GM23248 (cell line): ENCODE data around the gene ZNF438. TPM values are rescaled to one million over a fixed set of nuclear protein-coding genes. Genes with fewer than 3 reads are reported as not detected.
A peak's percentile ranks its signal among the peaks of the same experiment; 100 is the strongest.

Experiments
- DNase-seq: peaks from one replicate; pipeline ENCODE4 v3.0.0-alpha.2; 2015
- H2AFZ ChIP-seq: fragments of 200-600 bp; sonication (generic); 2 replicates; pipeline ENCODE4 v1.6.1; 2016; ENCODE audit warnings: antibody characterized with exemption
- H3F3A ChIP-seq: fragments of 200-600 bp; sonication (generic); 2 replicates; pipeline ENCODE4 v1.6.1; 2016; ENCODE audit warnings: mild to moderate bottlenecking, antibody characterized with exemption, mixed run types; ENCODE audit not compliant: insufficient read depth
- H3K27ac ChIP-seq: fragments of 200-600 bp; sonication (generic); 2 replicates; pipeline ENCODE4 v1.5.1; 2016; ENCODE audit warnings: mild to moderate bottlenecking
- H3K27me3 ChIP-seq: fragments of 200-600 bp; sonication (generic); replicated peaks from 2 replicates; pipeline ENCODE4 v1.6.1; 2016; ENCODE audit warnings: mild to moderate bottlenecking; ENCODE audit not compliant: insufficient read depth
- H3K36me3 ChIP-seq: fragments of 200-600 bp; sonication (generic); 2 replicates; pipeline ENCODE4 v1.6.1; 2016; ENCODE audit warnings: low read depth, mild to moderate bottlenecking
- H3K4me1 ChIP-seq: fragments of 200-600 bp; sonication (generic); 2 replicates; pipeline ENCODE4 v1.6.1; 2016; ENCODE audit warnings: mild to moderate bottlenecking; ENCODE audit not compliant: insufficient read depth
- H3K4me2 ChIP-seq: fragments of 200-600 bp; sonication (generic); one replicate; pipeline ENCODE4 v1.6.1; 2016; ENCODE audit warnings: mild to moderate bottlenecking; ENCODE audit not compliant: unreplicated experiment
- H3K4me3 ChIP-seq: fragments of 200-600 bp; sonication (generic); 2 replicates; pipeline ENCODE4 v1.5.1; 2016; ENCODE audit warnings: mild to moderate bottlenecking
- H3K79me2 ChIP-seq: fragments of 200-600 bp; sonication (generic); 2 replicates; pipeline ENCODE4 v1.6.1; 2016; ENCODE audit warnings: mild to moderate bottlenecking; ENCODE audit not compliant: insufficient read depth
- H3K9ac ChIP-seq: fragments of 200-600 bp; sonication (generic); 2 replicates; pipeline ENCODE4 v1.6.1; 2016; ENCODE audit warnings: mild to moderate bottlenecking
- H3K9me2 ChIP-seq: fragments of 200-600 bp; sonication (generic); 2 replicates; pipeline ENCODE4 v1.6.1; 2016; ENCODE audit warnings: mixed run types, mild to moderate bottlenecking, moderate library complexity; ENCODE audit not compliant: insufficient read depth
- H3K9me3 ChIP-seq: fragments of 200-600 bp; sonication (generic); one replicate; pipeline ENCODE4 v1.6.1; 2017; ENCODE audit warnings: low read depth
- H4K20me1 ChIP-seq: fragments of 200-600 bp; sonication (generic); 2 replicates; pipeline ENCODE4 v1.6.0; 2016; ENCODE audit not compliant: insufficient read depth
- EZH2 ChIP-seq: fragments of 200-600 bp; sonication (generic); IDR thresholded peaks from 2 replicates; pipeline ENCODE4 v1.6.1; 2018; ENCODE audit warnings: antibody characterized with exemption, mild to moderate bottlenecking; ENCODE audit not compliant: insufficient read depth, poor library complexity, severe bottlenecking
- EZH2phosphoT487 ChIP-seq: fragments of 200-600 bp; sonication (generic); IDR thresholded peaks from 2 replicates; pipeline ENCODE4 v1.6.1; 2018; ENCODE audit warnings: antibody characterized with exemption, moderate library complexity, mild to moderate bottlenecking, low read depth; ENCODE audit not compliant: insufficient read depth
- WGBS, 2 experiments: methylation state at CpG; one replicate each; pipeline ENCODE4 v1.1.6; 2015 to 2017; ENCODE audit warnings: low lambda C conversion rate in 2 of 2, low coverage in 1 of 2; ENCODE audit errors: missing lambda C conversion rate in 2 of 2; 5-methylcytosine and 5-hydroxymethylcytosine counted together
- in situ Hi-C: fragments of 300-500 bp; cut with MboI; formaldehyde crosslinking; loops from 2 replicates; pipeline ENCODE4 v1.15.0; 2020
- polyA plus RNA-seq: library from polyadenylated mRNA; unstranded; fragments of >200 nt; fragmentation: Nextera tagmentation; extraction: Ambion mirVana; gene quantifications from 2 replicates; pipeline ENCODE4 v1.2.1, GENCODE V29; 2016
- total RNA-seq: library from RNA; depleted of rRNA; stranded (reverse); fragments of >200 nt; shearing (Covaris generic); gene quantifications from 2 replicates; pipeline ENCODE4 v1.2.3, GENCODE V29; 2014

ZNF438 gene
- total and polyA plus RNA-seq, 2 experiments from 2014 or later, result 2.9 to 4.1 TPM

DNA sequence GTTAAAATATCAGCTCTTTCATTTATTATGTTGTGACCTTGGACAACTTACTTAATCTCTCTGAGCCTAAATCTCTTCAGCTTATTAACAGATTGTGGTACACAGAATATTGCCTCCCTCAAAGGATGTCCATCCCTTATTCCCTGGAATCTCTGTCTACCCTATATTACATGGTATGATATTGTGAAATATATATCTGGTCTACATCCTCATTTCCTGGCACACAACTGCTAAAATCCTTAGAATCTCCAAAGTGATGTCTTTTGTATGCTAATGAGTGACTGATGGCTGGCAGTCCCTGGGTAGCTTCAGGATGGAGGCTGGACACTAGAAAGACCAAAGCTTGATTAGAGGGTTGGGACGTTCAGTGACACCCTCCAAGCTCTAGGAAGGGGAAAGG, 25.8 kb downstream of the ZNF438 start:
- H4K20me1 ChIP-seq, result no peaks in the 10 kb centered on the region
- peaks cover 23% of the 10 kb centered on the region; the same call in 1 of the 2 replicates for H3K79me2 ChIP-seq
- H3K9me2 ChIP-seq, result no peaks in the 10 kb centered on the region
- no peaks in the 10 kb centered on the region for H3K27me3 ChIP-seq
- no peak overlapping the region for H3K9ac ChIP-seq
- no peak overlapping the region for H3K4me2 ChIP-seq
- no peaks in the 10 kb centered on the region for H3K36me3 ChIP-seq
- H3K4me1 ChIP-seq, result peaks cover 46% of the 10 kb centered on the region
- H2AFZ ChIP-seq, result no peak overlapping the region
- DNase-seq, result no peak
- WGBS, 2 experiments, result 100% methylated on average over 1 of the region's 1 CpG
- TF ChIP-seq EZH2phosphoT487 (no peak), EZH2 (no peak)
- no peak overlapping the region for H3K27ac ChIP-seq
- in situ Hi-C loops, result no loop called here
- no peaks in the 10 kb centered on the region for H3K9me3 ChIP-seq
- peaks cover 36% of the 10 kb centered on the region for H3F3A ChIP-seq
- H3K4me3 ChIP-seq, result no peak overlapping the region

- peak overlapping the region; percentile 81 for H3K27ac ChIP-seq
- peak overlapping the region; percentile 55 for H3K4me2 ChIP-seq
- DNase-seq, result peak; percentile 89
- H3K4me1 ChIP-seq, result peaks cover 47% of the 10 kb centered on the region
- H3K9ac ChIP-seq, result peak overlapping the region; percentile 33
- no peaks in the 10 kb centered on the region for H3K36me3 ChIP-seq
- WGBS, 2 experiments, result 57 to 72% methylated on average over 3 of the region's 3 CpGs
- H3K9me3 ChIP-seq, result no peaks in the 10 kb centered on the region
- no peaks in the 10 kb centered on the region for H3K27me3 ChIP-seq
- peaks cover 36% of the 10 kb centered on the region for H3F3A ChIP-seq
- H3K9me2 ChIP-seq, result no peaks in the 10 kb centered on the region
- peaks cover 23% of the 10 kb centered on the region; the same call in 1 of the 2 replicates for H3K79me2 ChIP-seq
- in situ Hi-C loops, result no loop called here
- no peak overlapping the region for H2AFZ ChIP-seq
- no peaks in the 10 kb centered on the region for H4K20me1 ChIP-seq
- TF ChIP-seq EZH2 (no peak), EZH2phosphoT487 (no peak)
- peak overlapping the region; percentile 50; the same call in 1 of the 2 replicates for H3K4me3 ChIP-seq
Measured at GRCh38 chr10:31004611-31005193, 27.0 kb downstream of the ZNF438 start.

- H3K27ac ChIP-seq, result no peak overlapping the region
- H3K4me3 ChIP-seq, result no peak overlapping the region
- WGBS, 2 experiments, result 57 to 58% methylated on average over 2 of the region's 2 CpGs
- peak; percentile 23 for DNase-seq
- H2AFZ ChIP-seq, result no peak overlapping the region
- H3F3A ChIP-seq, result peaks cover 35% of the 10 kb centered on the region
- TF ChIP-seq EZH2 (no peak), EZH2phosphoT487 (no peak)
- in situ Hi-C loops, result no loop called here
- peaks cover 37% of the 10 kb centered on the region for H3K79me2 ChIP-seq
- no peaks in the 10 kb centered on the region for H4K20me1 ChIP-seq
- no peaks in the 10 kb centered on the region for H3K36me3 ChIP-seq
- no peak overlapping the region for H3K4me2 ChIP-seq
- no peaks in the 10 kb centered on the region for H3K9me3 ChIP-seq
- no peak overlapping the region for H3K9ac ChIP-seq
- H3K4me1 ChIP-seq, result peaks cover 49% of the 10 kb centered on the region
- H3K27me3 ChIP-seq, result no peaks in the 10 kb centered on the region
- H3K9me2 ChIP-seq, result no peaks in the 10 kb centered on the region
Measured at GRCh38 chr10:31001740-31002139, 29.9 kb downstream of the ZNF438 start.

- H3K27ac ChIP-seq, result no peak overlapping the region
- H4K20me1 ChIP-seq, result no peaks in the 10 kb centered on the region
- no peaks in the 10 kb centered on the region for H3K9me2 ChIP-seq
- TF ChIP-seq EZH2phosphoT487 (no peak), EZH2 (no peak)
- no peaks in the 10 kb centered on the region for H3K27me3 ChIP-seq
- H3K9me3 ChIP-seq, result no peaks in the 10 kb centered on the region
- DNase-seq, result peak; percentile 26
- in situ Hi-C loops, result no loop called here
- WGBS, 2 experiments, result 62 to 71% methylated on average over 2 of the region's 2 CpGs
- H3K4me3 ChIP-seq, result no peak overlapping the region
- peaks cover 39% of the 10 kb centered on the region for H3F3A ChIP-seq
- no peak overlapping the region for H3K9ac ChIP-seq
- H2AFZ ChIP-seq, result no peak overlapping the region
- peaks cover 37% of the 10 kb centered on the region for H3K79me2 ChIP-seq
- H3K4me1 ChIP-seq, result peaks cover 48% of the 10 kb centered on the region
- H3K4me2 ChIP-seq, result no peak overlapping the region
- no peaks in the 10 kb centered on the region for H3K36me3 ChIP-seq
Measured at GRCh38 chr10:31000867-31001266, 30.8 kb downstream of the ZNF438 start.
